ENCODE results near the gene OR6M1. TPM values are rescaled to one million over a fixed set of nuclear protein-coding genes. Genes with fewer than 3 reads are reported as not detected.

OR6M1 gene
- total RNA-seq, 1 experiment from 2014 or later: not detected

DNA sequence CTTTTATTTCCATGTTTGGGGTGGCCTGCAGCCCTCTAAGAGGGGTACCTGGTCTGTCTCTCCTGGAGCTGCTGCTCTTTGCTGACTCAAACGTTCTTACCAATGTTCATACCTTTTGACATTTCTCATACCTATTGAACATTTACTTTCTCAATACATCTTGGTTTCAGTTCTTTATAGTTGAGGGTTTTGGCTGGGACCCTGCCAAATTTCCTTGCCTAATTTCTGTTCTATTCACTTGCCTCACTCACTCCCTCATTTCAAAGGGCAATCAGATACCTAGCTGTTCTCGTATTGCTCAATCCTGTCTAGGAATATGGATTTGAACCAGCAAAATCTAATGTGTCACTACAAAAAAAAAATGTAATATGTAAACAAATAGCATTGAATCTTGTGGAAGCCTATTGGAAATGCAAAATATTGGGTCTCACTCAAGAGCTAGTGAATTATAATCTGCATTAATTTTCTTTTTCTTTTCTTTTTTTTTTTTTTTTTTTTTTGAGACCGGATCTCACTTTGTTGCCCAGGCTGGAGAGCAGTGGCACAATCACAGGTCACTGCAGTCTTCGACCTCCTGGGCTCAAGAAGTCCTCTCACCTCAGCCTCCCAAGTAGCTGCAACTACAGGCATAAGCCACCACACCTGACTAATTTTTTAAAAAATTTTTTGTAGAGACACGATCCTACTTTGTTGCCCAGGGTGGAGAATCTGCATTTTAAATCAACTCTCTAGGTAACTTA lies 7.5 kb downstream of the OR6M1 start:
- DNase-seq: no peak
- Mint-ChIP-seq H3K36me3 (ENCODE audit: insufficient read depth, unreplicated experiment) (no peaks in the 10 kb centered on the region), H3K27me3 (ENCODE audit: unreplicated experiment) (no peaks in the 10 kb centered on the region), H3K27ac (ENCODE audit: unreplicated experiment) (no peak overlapping the region), H3K9me3 (ENCODE audit: low read depth, unreplicated experiment) (no peaks in the 10 kb centered on the region), H3K4me1 (ENCODE audit: low read depth, unreplicated experiment) (no peaks in the 10 kb centered on the region), H3K4me3 (ENCODE audit: low read depth, unreplicated experiment) (no peak overlapping the region)
- CTCF ChIA-PET: no interaction called here
- TF ChIP-seq, protein P1, sequence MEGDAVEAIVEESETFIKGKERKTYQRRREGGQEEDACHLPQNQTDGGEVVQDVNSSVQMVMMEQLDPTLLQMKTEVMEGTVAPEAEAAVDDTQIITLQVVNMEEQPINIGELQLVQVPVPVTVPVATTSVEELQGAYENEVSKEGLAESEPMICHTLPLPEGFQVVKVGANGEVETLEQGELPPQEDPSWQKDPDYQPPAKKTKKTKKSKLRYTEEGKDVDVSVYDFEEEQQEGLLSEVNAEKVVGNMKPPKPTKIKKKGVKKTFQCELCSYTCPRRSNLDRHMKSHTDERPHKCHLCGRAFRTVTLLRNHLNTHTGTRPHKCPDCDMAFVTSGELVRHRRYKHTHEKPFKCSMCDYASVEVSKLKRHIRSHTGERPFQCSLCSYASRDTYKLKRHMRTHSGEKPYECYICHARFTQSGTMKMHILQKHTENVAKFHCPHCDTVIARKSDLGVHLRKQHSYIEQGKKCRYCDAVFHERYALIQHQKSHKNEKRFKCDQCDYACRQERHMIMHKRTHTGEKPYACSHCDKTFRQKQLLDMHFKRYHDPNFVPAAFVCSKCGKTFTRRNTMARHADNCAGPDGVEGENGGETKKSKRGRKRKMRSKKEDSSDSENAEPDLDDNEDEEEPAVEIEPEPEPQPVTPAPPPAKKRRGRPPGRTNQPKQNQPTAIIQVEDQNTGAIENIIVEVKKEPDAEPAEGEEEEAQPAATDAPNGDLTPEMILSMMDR (IDR thresholded peaks at IDR 0.05; ENCODE audit: unreplicated experiment): no peak
- no TSS peak for BruUV-seq (replicated peaks)
- intact Hi-C loops (cut with micrococcal nuclease; ENCODE audit: unreplicated experiment): no loop called here

DNA sequence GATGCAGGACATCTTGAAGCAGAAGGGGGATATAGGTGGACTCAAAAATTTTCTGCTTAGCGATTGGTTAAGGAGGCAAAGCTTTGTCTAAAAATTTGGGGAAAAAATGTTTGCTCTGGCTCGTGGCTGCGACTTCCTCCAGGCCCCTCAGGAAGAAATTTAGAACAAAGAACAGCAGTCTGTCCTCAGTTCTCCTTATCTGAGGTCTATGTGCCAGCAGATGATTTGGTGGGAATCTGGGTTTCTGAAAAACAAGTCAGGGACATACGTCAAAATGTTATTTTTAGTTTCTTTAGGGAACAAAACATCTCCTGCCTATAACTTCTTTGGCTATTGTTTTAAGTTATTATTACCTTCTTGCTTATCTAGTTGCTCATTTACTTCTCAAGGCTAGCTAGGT lies 8.1 kb downstream of the OR6M1 start:
- TF ChIP-seq, protein P1 (IDR thresholded peaks at IDR 0.05; ENCODE audit: unreplicated experiment): no peak
- CTCF ChIA-PET: no interaction called here
- H3K4me1 Mint-ChIP-seq (ENCODE audit: low read depth, unreplicated experiment): no peaks in the 10 kb centered on the region
- H3K4me3 Mint-ChIP-seq (ENCODE audit: low read depth, unreplicated experiment): no peak overlapping the region
- DNase-seq: no peak
- H3K9me3 Mint-ChIP-seq (ENCODE audit: low read depth, unreplicated experiment): no peaks in the 10 kb centered on the region
- intact Hi-C loops (cut with micrococcal nuclease; ENCODE audit: unreplicated experiment): no loop called here
- no TSS peak for BruUV-seq (replicated peaks)
- H3K27me3 Mint-ChIP-seq (ENCODE audit: unreplicated experiment): no peaks in the 10 kb centered on the region
- H3K36me3 Mint-ChIP-seq (ENCODE audit: insufficient read depth, unreplicated experiment): no peaks in the 10 kb centered on the region
- H3K27ac Mint-ChIP-seq (ENCODE audit: unreplicated experiment): no peak overlapping the region

DNA sequence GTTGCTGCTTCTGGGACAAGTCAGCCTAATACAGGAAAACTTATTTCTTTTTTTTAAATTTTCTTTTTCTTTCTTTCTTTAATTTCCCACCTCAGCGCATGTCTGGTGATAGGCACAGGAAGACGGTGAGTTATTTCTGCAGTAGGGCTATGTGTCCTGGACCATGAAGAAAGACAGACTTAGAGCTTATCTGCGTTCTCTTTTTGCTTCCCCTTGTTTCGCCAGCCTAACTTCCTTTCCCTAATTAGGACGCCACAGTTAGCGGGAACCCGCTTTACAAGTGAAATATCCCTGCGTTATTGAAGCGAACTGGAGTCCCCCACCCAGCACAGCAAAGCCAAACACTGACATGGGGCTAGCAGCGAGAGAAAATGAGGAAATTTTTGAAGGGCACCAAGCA lies 8.6 kb downstream of the OR6M1 start:
- Mint-ChIP-seq H3K4me1 (ENCODE audit: low read depth, unreplicated experiment) (no peaks in the 10 kb centered on the region), H3K27ac (ENCODE audit: unreplicated experiment) (no peak overlapping the region), H3K27me3 (ENCODE audit: unreplicated experiment) (no peaks in the 10 kb centered on the region), H3K9me3 (ENCODE audit: low read depth, unreplicated experiment) (no peaks in the 10 kb centered on the region), H3K4me3 (ENCODE audit: low read depth, unreplicated experiment) (no peak overlapping the region), H3K36me3 (ENCODE audit: insufficient read depth, unreplicated experiment) (no peaks in the 10 kb centered on the region)
- TF ChIP-seq, protein P1 (IDR thresholded peaks at IDR 0.05; ENCODE audit: unreplicated experiment): no peak
- intact Hi-C loops (cut with micrococcal nuclease; ENCODE audit: unreplicated experiment): no loop called here
- CTCF ChIA-PET: no interaction called here
- no TSS peak for BruUV-seq (replicated peaks)
- DNase-seq: no peak

DNA sequence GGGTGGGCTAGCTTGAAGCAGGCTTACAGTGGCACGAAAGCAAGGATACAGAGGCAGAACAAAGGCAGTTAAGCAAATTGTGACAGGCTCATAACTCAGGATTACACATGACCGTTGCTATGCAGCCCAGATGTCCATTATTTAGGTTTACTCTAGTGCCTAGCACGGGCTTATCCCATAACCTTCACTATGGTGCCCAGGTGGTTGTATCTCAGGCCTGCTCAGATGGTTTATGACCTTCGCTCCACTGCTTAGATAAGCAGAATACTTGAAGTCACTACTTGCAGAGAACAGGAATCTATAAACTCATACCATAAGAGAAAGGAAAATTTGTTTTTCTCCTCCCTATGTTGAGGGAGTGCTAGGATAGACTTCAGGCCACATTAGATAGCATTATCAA lies 9.0 kb downstream of the OR6M1 start:
- intact Hi-C loops (cut with micrococcal nuclease; ENCODE audit: unreplicated experiment): no loop called here
- TF ChIP-seq, protein P1 (IDR thresholded peaks at IDR 0.05; ENCODE audit: unreplicated experiment): no peak
- H3K27ac Mint-ChIP-seq (ENCODE audit: unreplicated experiment): no peak overlapping the region
- no peak for DNase-seq
- BruUV-seq (replicated peaks): no TSS peak
- H3K4me3 Mint-ChIP-seq (ENCODE audit: low read depth, unreplicated experiment): no peak overlapping the region
- CTCF ChIA-PET: no interaction called here
- no peaks in the 10 kb centered on the region for H3K36me3 Mint-ChIP-seq (ENCODE audit: insufficient read depth, unreplicated experiment)
- H3K27me3 Mint-ChIP-seq (ENCODE audit: unreplicated experiment): no peaks in the 10 kb centered on the region
- H3K4me1 Mint-ChIP-seq (ENCODE audit: low read depth, unreplicated experiment): no peaks in the 10 kb centered on the region
- H3K9me3 Mint-ChIP-seq (ENCODE audit: low read depth, unreplicated experiment): no peaks in the 10 kb centered on the region

Measured in Calu3 (cell line).